ENCODE data around the gene DGAT2. TPM values are rescaled to one million over a fixed set of nuclear protein-coding genes. Genes with fewer than 3 reads are reported as not detected.

The DGAT2 gene
- total RNA-seq, 2 donors from 2014 or later, result 2.3 to 3.4 TPM

GRCh38 chr11:75785187-75785586 is 16.6 kb downstream of the DGAT2 start:
- no peaks in the 10 kb centered on the region for H3K27me3 ChIP-seq (replicated peaks; ENCODE audit: insufficient read depth)
- DNase-seq (ENCODE audit: low spot score) (no peak), ATAC-seq (ENCODE audit: insufficient number of reproducible peaks, low FRiP score, low read depth) (no peak)
- no peaks in the 10 kb centered on the region for H3K36me3 ChIP-seq
- no peak for TF ChIP-seq CTCF (IDR thresholded peaks at IDR 0.05)
- H3K9me3 ChIP-seq, result no peaks in the 10 kb centered on the region
- H3K4me3 ChIP-seq, result no peak overlapping the region
- no peak overlapping the region for H3K27ac ChIP-seq
- no peaks in the 10 kb centered on the region for H3K4me1 ChIP-seq (ENCODE audit: control insufficient read depth in 1 of 2, low read depth in 2 of 2)

- ATAC-seq (ENCODE audit: insufficient number of reproducible peaks, low FRiP score, low read depth), result no peak
- no peak overlapping the region for H3K27ac ChIP-seq
- H3K4me1 ChIP-seq (ENCODE audit: control insufficient read depth in 1 of 2, low read depth in 2 of 2), result no peaks in the 10 kb centered on the region
- no peak for TF ChIP-seq CTCF (IDR thresholded peaks at IDR 0.05)
- H3K36me3 ChIP-seq, result no peaks in the 10 kb centered on the region
- no peaks in the 10 kb centered on the region for H3K9me3 ChIP-seq
- no peak for DNase-seq (ENCODE audit: low spot score)
- no peak overlapping the region for H3K4me3 ChIP-seq
- H3K27me3 ChIP-seq (replicated peaks; ENCODE audit: insufficient read depth), result no peaks in the 10 kb centered on the region
Measured at GRCh38 chr11:75786101-75786736, 17.6 kb downstream of the DGAT2 start.

GRCh38 chr11:75789521-75789920 is 20.9 kb downstream of the DGAT2 start:
- H3K9me3 ChIP-seq, result no peaks in the 10 kb centered on the region
- DNase-seq (ENCODE audit: low spot score), result no peak
- no peak overlapping the region for H3K27ac ChIP-seq
- no peaks in the 10 kb centered on the region for H3K36me3 ChIP-seq
- no peak overlapping the region for H3K4me3 ChIP-seq
- TF ChIP-seq CTCF (IDR thresholded peaks at IDR 0.05), result no peak
- no peaks in the 10 kb centered on the region for H3K27me3 ChIP-seq (replicated peaks; ENCODE audit: insufficient read depth)
- no peak for ATAC-seq (ENCODE audit: insufficient number of reproducible peaks, low FRiP score, low read depth)
- H3K4me1 ChIP-seq (ENCODE audit: control insufficient read depth in 1 of 2, low read depth in 2 of 2), result no peaks in the 10 kb centered on the region

GRCh38 chr11:75790986-75791385 is 22.4 kb downstream of the DGAT2 start:
- H3K36me3 ChIP-seq, result no peaks in the 10 kb centered on the region
- no peak overlapping the region for H3K27ac ChIP-seq
- H3K27me3 ChIP-seq (replicated peaks; ENCODE audit: insufficient read depth), result no peaks in the 10 kb centered on the region
- DNase-seq (ENCODE audit: low spot score), result no peak
- H3K4me1 ChIP-seq (ENCODE audit: control insufficient read depth in 1 of 2, low read depth in 2 of 2), result no peaks in the 10 kb centered on the region
- no peak overlapping the region for H3K4me3 ChIP-seq
- ATAC-seq (ENCODE audit: insufficient number of reproducible peaks, low FRiP score, low read depth), result no peak
- no peaks in the 10 kb centered on the region for H3K9me3 ChIP-seq
- TF ChIP-seq CTCF (IDR thresholded peaks at IDR 0.05), result no peak

- Histone ChIP-seq H3K27me3 (replicated peaks; ENCODE audit: insufficient read depth) (no peaks in the 10 kb centered on the region), H3K9me3 (no peaks in the 10 kb centered on the region), H3K27ac (no peak overlapping the region), H3K36me3 (no peaks in the 10 kb centered on the region), H3K4me1 (ENCODE audit: control insufficient read depth in 1 of 2, low read depth in 2 of 2) (no peaks in the 10 kb centered on the region), H3K4me3 (no peak overlapping the region)
- TF ChIP-seq CTCF (IDR thresholded peaks at IDR 0.05), result no peak
- ATAC-seq (ENCODE audit: insufficient number of reproducible peaks, low FRiP score, low read depth), result no peak
- no peak for DNase-seq (ENCODE audit: low spot score)
Measured at GRCh38 chr11:75792127-75792731, 23.7 kb downstream of the DGAT2 start.
